Stimulated activated CD4-positive, alpha-beta T cell treated with anti-CD3 and anti-CD28 coated beads, TNF-alpha, amount 100 ng/mL, for 48 hours (primary cell): ENCODE data around the gene CASQ1.

Source experiments
- DNase-seq, 3 donors: peaks; one replicate each; pipeline ENCODE4 v3.0.0-alpha.2; 2020; ENCODE audit warnings: low read depth in 3 of 3

CASQ1 gene

GRCh38 chr1:160189649-160190625 lies at the start of gene CASQ1:
Gene CASQ1 (plus strand): TSS chr1:160190575. CDS start chr1:160190752, 177 bp downstream.
- DNase-seq: no peak

GRCh38 chr1:160143695-160144094 lies 46.7 kb upstream of the CASQ1 start:
- DNase-seq: no peak

GRCh38 chr1:160144921-160145320 lies 45.5 kb upstream of the CASQ1 start:
- DNase-seq: no peak

GRCh38 chr1:160146107-160146506 lies 44.3 kb upstream of the CASQ1 start:
- DNase-seq: no peak

GRCh38 chr1:160148121-160148520 lies 42.3 kb upstream of the CASQ1 start:
- no peak for DNase-seq

- DNase-seq: no peak
Observed at GRCh38 chr1:160149233-160149632, 41.1 kb upstream of the CASQ1 start.

DNA sequence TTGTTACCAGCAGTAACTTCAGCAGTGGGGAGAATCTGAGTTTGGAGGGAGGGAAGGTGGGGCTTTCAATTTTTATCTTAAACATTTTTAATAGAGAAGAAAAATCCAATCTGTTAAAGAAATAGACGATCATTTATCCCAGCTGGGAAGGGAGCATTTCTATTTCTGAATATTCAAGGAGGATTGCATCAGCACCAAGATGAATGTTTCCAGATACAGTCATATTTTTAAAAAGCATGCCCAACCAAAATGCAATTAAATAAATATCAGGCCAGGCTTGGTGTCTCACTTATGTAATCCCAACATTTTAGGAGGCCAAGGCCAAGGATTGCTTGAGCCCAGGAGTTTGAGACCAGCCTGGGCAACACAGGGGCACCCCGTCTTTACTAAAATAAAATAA lies 40.7 kb upstream of the CASQ1 start:
- no peak for DNase-seq

- DNase-seq: no peak
Observed at GRCh38 chr1:160151303-160151702, 39.1 kb upstream of the CASQ1 start, which contains the start of gene ATP1A4. Gene ATP1A4 (plus strand): TSS chr1:160151603. CDS start chr1:160152041, 438 bp downstream.

DNA sequence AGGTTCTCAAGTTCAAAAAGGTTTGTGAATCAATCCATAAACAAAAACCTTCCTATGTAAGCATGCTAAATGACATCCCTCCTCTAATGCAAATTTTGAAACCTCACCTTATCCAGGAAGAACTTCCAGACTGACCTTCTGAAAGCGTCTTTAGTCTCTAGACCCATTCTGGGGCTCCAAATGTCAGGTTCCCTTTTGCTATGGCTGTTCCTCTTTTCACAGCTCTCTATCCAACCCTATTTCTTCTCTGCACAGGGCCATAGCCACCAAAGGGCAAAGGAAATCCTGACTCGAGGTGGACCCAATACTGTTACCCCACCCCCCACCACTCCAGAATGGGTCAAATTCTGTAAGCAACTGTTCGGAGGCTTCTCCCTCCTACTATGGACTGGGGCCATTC lies 35.6 kb upstream of the CASQ1 start:
- no peak for DNase-seq

- DNase-seq: no peak
Observed at GRCh38 chr1:160156361-160156760, 34.0 kb upstream of the CASQ1 start.

DNA sequence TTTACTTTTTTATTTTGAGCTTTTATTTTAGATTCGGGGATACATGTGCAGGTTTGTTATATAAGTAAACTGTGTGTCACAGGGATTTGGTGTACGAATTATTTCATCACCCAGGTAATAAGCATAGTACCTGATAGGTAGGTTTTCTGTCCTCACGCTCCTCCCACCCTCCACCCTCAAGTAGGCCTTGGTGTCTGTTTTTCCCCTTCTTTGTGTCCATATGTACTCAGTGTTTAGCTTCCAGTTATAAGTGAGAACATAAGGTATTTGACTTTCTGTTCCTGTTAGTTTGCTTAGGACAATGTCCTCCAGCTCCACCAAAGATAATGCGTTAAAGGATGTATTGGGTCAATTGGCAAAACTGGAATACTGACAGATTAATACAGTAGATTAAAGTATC lies 33.2 kb upstream of the CASQ1 start:
- DNase-seq: no peak

GRCh38 chr1:160158031-160158430 lies 32.3 kb upstream of the CASQ1 start:
- DNase-seq: no peak

- DNase-seq: no peak
Observed at GRCh38 chr1:160158534-160158933, 31.8 kb upstream of the CASQ1 start.

DNA sequence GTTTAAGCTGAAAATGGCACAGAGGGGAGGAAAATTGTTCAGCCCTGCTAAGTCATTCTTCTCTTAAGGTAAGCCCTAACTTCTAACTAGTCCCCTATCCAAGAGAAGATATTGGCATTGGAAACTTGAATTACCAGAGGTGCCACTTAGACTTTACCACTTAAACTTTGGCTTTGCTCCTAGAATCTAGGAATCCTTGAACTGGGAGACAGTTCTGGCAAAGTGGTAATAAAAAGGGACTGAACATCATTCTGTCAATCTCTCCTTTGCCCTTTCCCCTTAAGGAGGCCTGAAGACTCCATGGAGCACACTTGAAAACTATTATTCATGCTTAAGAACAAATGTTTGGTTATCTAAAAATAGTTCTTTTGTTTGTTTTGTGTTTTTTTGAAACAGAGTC lies 30.5 kb upstream of the CASQ1 start:
- DNase-seq: no peak

GRCh38 chr1:160161965-160162705 lies 28.2 kb upstream of the CASQ1 start:
- no peak for DNase-seq

GRCh38 chr1:160162931-160163330 lies 27.4 kb upstream of the CASQ1 start:
- no peak for DNase-seq

GRCh38 chr1:160163615-160164014 lies 26.8 kb upstream of the CASQ1 start:
- no peak for DNase-seq

DNA sequence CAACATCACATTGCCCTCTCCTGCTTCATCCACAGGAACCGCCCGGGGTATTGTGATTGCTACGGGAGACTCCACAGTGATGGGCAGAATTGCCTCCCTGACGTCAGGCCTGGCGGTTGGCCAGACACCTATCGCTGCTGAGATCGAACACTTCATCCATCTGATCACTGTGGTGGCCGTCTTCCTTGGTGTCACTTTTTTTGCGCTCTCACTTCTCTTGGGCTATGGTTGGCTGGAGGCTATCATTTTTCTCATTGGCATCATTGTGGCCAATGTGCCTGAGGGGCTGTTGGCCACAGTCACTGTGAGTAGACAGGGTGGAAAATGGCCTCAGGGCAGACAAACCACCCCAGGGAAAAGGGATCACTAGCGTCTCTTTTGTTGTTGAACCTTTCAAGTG lies 26.3 kb upstream of the CASQ1 start:
- no peak for DNase-seq

- DNase-seq: no peak
Observed at GRCh38 chr1:160166166-160166868, 24.1 kb upstream of the CASQ1 start.

DNA sequence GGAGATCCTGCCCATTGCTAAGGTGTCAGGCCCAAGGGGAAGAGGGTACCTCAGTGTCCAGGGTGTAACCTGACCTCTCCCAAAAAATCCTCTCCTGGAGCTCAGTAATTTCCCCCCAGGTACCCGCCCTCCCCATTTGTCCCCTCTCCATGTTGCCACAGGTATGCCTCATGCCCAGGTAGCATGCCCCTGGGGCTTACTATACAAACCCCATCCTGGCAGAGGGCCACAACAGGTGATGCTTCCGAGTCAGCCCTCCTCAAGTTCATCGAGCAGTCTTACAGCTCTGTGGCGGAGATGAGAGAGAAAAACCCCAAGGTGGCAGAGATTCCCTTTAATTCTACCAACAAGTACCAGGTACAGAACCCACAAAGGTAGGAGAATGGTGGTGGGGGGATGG lies 23.3 kb upstream of the CASQ1 start:
- DNase-seq: no peak

DNA sequence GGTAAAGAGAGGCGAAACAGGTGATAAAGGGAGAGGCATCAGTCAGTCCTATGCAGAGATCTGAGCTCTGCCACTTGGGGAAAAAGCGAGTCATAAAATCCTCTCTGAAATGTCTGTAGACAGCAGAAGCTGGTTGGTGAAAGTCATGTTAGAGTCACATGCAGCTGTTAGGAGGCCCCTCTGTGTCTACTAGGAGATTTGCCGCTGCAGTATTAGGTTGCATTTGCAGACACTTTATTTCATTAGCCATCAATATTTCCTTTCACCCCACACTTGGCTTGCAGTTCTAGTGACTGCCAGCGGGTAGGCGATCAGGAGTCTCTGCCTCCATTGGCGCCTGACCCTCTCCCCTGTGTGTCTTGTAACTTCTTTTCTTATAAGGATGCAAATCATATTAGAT lies 22.8 kb upstream of the CASQ1 start:
- DNase-seq: peak in 1 of 3 donors; percentile 10

DNA sequence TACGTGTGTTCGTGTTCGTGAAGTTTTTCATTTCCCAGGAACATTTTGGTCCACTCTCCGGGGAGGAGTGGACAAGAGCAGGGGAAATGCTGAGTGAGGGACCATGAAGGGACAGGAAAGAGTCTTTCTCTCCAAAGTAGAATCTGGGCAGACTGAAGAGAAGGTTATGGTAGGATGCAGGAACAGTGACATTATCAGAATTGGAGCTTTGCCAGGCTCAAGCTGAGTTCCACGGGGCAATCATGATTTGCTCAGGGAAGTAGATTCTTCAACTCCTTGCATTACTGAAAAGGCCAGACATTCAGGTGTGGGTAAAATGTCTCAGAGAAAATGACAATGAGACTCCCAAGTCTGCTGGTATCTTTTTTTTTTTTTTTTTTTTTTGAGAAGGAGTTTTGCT lies 22.4 kb upstream of the CASQ1 start:
- DNase-seq: no peak
